Adrenal gland (tissue), 12 donors: ENCODE measurements around the gene SAFB. TPM values are rescaled to one million over a fixed set of nuclear protein-coding genes. Genes with fewer than 3 reads are reported as not detected.

Experiments used
- DNase-seq, 7 donors: peaks; one replicate each; pipeline ENCODE4 v3.0.0-alpha.2; 2019 to 2020
- H3K27ac ChIP-seq, 5 donors: fragments of 200-600 bp; sonication (generic) in 4 of 5; 1 replicate in 3 of 5; 2 replicates in 2 of 5; pipeline versions ENCODE4 v1.5.1 to v1.8.0; 2016 to 2020; ENCODE audit warnings: mild to moderate bottlenecking in 1 of 5
- H3K27me3 ChIP-seq: fragments of 200-600 bp; 2 replicates; pipeline ENCODE4 v1.8.0; 2021
- H3K36me3 ChIP-seq, 2 donors: fragments of 200-600 bp; replicated peaks in 1 of 2; 1 replicate in 1 of 2; 2 replicates in 1 of 2; pipeline versions ENCODE4 v1.5.1 to v1.8.0; 2018 to 2022
- H3K4me1 ChIP-seq, 2 donors: fragments of 200-600 bp; replicated peaks in 1 of 2; 1 replicate in 1 of 2; 2 replicates in 1 of 2; pipeline versions ENCODE4 v1.5.1 to v1.8.0; 2018 to 2021
- H3K4me3 ChIP-seq, 4 donors: fragments of 200-600 bp; sonication (generic) in 3 of 4; one replicate each; pipeline ENCODE4 v1.5.1; 2016 to 2018
- H3K9me3 ChIP-seq, 3 donors: fragments of 200-600 bp; sonication (generic) in 1 of 3; replicated peaks in 1 of 3; 1 replicate in 2 of 3; 2 replicates in 1 of 3; pipeline versions ENCODE4 v1.5.1 to v1.8.0; 2016 to 2021
- CTCF ChIP-seq, 6 experiments: fragments of 450-650 bp in 4 of 6; fragments of 200-600 bp in 2 of 6; sonication (generic) in 1 of 6; IDR thresholded peaks; 1 replicate in 5 of 6; 2 replicates in 1 of 6; pipeline versions ENCODE4 v1.5.1 to v1.8.0; 2016 to 2021; ENCODE audit warnings: antibody characterized with exemption in 6 of 6, mild to moderate bottlenecking in 2 of 6, moderate library complexity in 1 of 6
- POLR2A ChIP-seq, 2 donors: fragments of 450-650 bp; IDR thresholded peaks; one replicate each; pipeline ENCODE4 v1.6.1; 2017; ENCODE audit warnings: antibody characterized with exemption in 2 of 2, mild to moderate bottlenecking in 2 of 2, moderate library complexity in 1 of 2
- WGBS, 4 donors: extraction: QIAGEN DNeasy Blood & Tissue Kit in 2 of 4; methylation state at CpG; one replicate each; pipeline versions ENCODE4 v1.1.5 to v1.1.7; 2013 to 2017; 5-methylcytosine and 5-hydroxymethylcytosine counted together
- intact Hi-C, 2 donors: fragments of 100-400 bp; cut with DNase I; formaldehyde crosslinking; loops; one replicate each; pipeline versions ENCODE4 v1.14.1 to v1.15.0; 2022 to 2023
- polyA plus RNA-seq, 3 donors: library from polyadenylated mRNA; stranded (reverse); fragments of 200-250 nt in 2 of 3; fragments of 350-450 nt in 1 of 3; fragmentation: Illumina TruSeq in 1 of 3; extraction: RNeasy Lipid Tissue Mini Kit (QIAGEN cat#74804) in 1 of 3; gene quantifications; one replicate each; pipeline ENCODE4 v1.2.3, GENCODE V29; 2013 to 2014
- total RNA-seq, 9 donors: library from RNA; depleted of rRNA in 4 of 9; stranded (reverse); fragments of >200 nt in 4 of 9; fragments of 120-200 nt in 1 of 9; fragmentation: NEBNext Ultra II Directional in 1 of 9; extraction: Animal tissue kit (Norgen Biotek cat#: 25700) in 1 of 9; gene quantifications; one replicate each; pipeline versions ENCODE4 v1.1.0 to v1.2.4, GENCODE V29; 2013 to 2023
- donor health status: healthy with polysubstance abuse.
- donor health status: Bipolar disorder and iron deficiency.
- donor health status: DM: yes; HTN: yes; CAD: no.
- donor health status: DM: no; HTN: no; CAD: no.
- donor health status: DM: no; HTN: no; CAD: no.
- donor health status: DM: yes; HTN: yes; CAD: no.

The SAFB gene
- total and polyA plus RNA-seq, 12 donors = 38.4 to 125 (median 55.5) TPM

DNA sequence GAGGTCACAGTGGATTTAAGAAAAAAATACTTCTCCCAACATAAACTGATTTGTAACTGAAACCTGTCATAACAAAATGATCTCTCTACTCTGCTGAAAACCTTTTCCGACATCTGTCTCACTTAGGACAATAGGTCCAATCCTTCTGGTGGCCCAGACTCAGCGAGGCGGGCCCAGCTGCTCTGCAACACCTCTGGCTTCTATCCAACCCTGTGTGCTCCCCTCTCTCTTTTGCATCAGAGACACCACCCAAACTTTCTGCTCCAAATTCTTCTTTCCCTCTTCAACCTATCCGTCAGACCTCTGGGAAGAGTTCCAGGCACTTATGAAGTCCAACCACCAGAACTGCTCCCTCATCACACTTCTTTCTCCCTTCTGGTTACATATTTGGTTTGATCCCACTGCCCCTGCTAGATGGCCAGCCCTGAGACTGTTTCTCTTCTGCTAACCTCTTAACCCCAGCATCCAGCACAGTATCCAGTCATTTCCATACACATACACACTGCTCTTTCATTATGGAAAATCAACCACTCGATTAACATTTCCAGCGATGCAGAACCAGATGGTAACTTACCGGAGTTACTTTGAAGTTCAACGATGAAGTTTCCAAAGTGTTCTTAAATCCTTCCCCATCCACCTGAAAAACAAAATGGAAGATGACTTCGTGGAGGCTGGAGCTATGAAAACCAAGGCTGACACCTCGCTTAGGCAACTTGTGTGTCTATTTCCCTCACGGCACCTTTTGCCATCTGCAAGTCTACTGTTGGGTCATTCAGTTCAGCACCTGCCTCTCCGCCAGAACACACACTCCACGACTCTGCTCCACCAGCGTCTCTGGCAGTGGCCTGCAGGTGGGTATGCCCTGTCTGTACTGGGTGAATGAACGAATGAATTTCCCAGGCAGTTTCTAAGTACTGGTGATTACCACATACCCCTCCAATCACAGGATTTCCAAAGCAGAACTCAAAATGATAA lies 9.7 kb upstream of the SAFB start:
- TF ChIP-seq CTCF (IDR thresholded peaks at IDR 0.05) (no peak), POLR2A (IDR thresholded peaks at IDR 0.05) (no peak)
- Histone ChIP-seq H3K9me3 (no peaks in the 10 kb centered on the region), H3K36me3 (peaks cover 0 to 92% of the 10 kb centered on the region in 2 donors), H3K27me3 (no peaks in the 10 kb centered on the region), H3K27ac (no peak overlapping the region), H3K4me3 (no peak overlapping the region), H3K4me1 (no peaks in the 10 kb centered on the region)
- intact Hi-C loops = loop anchor here in 1 of 2 donors (10.0 kb wide), 1 partner anchor 52 kb away; no protein-coding TSS in a partner anchor
- 90 to 93% (median 91%) methylated on average over 15 of the region's 15 CpGs for WGBS, 4 donors
- no peak for DNase-seq

DNA sequence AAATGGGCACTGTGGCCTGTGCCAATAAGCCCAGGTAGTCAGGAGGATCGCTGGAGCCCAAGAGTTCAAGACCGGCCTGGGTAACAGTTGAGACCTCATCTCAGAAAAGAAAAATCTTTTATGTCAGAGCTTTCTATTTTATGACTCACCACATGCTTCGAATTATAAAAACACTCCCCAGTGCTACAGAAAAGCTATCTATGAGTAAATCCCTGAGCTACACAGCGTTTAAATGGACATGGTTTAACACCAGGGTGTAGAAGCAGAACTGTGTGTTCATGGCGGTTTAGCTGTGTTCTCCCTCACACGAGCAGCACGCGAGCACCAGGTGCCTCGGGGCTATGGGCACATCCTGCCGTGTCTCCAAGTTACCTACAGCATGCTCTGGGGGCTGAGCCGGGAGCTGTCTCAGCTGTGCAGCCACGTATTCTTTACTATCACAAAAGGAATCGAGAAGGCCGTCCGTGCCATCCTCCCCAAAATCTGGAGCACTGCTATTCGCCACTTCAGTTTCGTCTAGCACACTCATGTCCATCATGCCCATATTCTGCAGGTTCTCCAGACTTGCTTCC lies 7.0 kb upstream of the SAFB start:
- H3K27me3 ChIP-seq = no peaks in the 10 kb centered on the region
- H3K4me1 ChIP-seq = peaks cover 6 to 26% of the 10 kb centered on the region in 2 donors
- H3K9me3 ChIP-seq = no peaks in the 10 kb centered on the region
- TF ChIP-seq POLR2A (IDR thresholded peaks at IDR 0.05) = no peak
- no peak for TF ChIP-seq CTCF (IDR thresholded peaks at IDR 0.05)
- H3K27ac ChIP-seq = no peak overlapping the region
- DNase-seq = no peak
- no peak overlapping the region for H3K4me3 ChIP-seq
- intact Hi-C loops = loop anchor here in 1 of 2 donors (10.0 kb wide), 1 partner anchor 49 kb away; no protein-coding TSS in a partner anchor
- 86 to 94% (median 88%) methylated on average over 15 to 17 of the region's 17 CpGs for WGBS, 4 donors
- peaks cover 0 to 92% of the 10 kb centered on the region in 2 donors for H3K36me3 ChIP-seq

- no peak for TF ChIP-seq POLR2A (IDR thresholded peaks at IDR 0.05)
- no peaks in the 10 kb centered on the region for H3K9me3 ChIP-seq
- no peak overlapping the region for H3K27ac ChIP-seq
- 73 to 81% (median 78%) methylated on average over 1 of the region's 1 CpG for WGBS, 4 donors
- intact Hi-C loops = loop anchor here in 1 of 2 donors (10.0 kb wide), 1 partner anchor 48 kb away; no protein-coding TSS in a partner anchor
- DNase-seq = no peak
- H3K36me3 ChIP-seq = peaks cover 0 to 90% of the 10 kb centered on the region in 2 donors
- H3K27me3 ChIP-seq = no peaks in the 10 kb centered on the region
- no peak overlapping the region for H3K4me3 ChIP-seq
- peaks cover 9 to 30% of the 10 kb centered on the region in 2 donors for H3K4me1 ChIP-seq
Measured at GRCh38 chr19:5617080-5617479, 5.8 kb upstream of the SAFB start.

DNA sequence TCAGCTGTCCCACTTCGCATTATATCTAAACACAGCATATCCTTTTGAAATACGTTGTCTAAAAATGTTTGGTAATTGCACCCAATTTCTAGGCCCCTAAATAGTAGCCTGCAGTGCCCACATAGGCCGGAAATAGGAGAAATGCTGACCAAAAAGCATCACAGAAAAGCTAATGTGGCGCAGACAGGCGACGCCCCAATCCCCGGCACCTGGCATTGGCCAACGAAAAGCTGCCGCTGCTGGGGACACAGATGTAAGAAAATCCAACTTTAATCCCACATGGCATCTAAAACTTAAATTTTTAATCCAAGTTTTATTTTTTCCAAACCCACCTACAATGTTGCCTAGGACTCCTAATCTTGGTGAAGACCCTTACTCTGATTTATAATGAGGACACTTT lies 4.3 kb upstream of the SAFB start:
- Histone ChIP-seq H3K4me1 (peaks cover 9 to 30% of the 10 kb centered on the region in 2 donors), H3K9me3 (no peaks in the 10 kb centered on the region), H3K36me3 (peaks cover 0 to 75% of the 10 kb centered on the region in 2 donors), H3K27ac (no peak overlapping the region), H3K27me3 (no peaks in the 10 kb centered on the region), H3K4me3 (no peak overlapping the region)
- DNase-seq = no peak
- intact Hi-C loops = loop anchor here in 1 of 2 donors (10.0 kb wide), 1 partner anchor 46 kb away; no protein-coding TSS in a partner anchor
- no peak for TF ChIP-seq CTCF (IDR thresholded peaks at IDR 0.05)
- TF ChIP-seq POLR2A (IDR thresholded peaks at IDR 0.05) = no peak
- WGBS, 4 donors = 94 to 98% (median 96%) methylated on average over 9 of the region's 9 CpGs
